ENCODE data around the gene NTM. TPM values are rescaled to one million over a fixed set of nuclear protein-coding genes. Genes with fewer than 3 reads are reported as not detected.

NTM gene
- total and polyA plus RNA-seq, 2 donors from 2014 or later: 0.92 to 10.3 TPM

DNA sequence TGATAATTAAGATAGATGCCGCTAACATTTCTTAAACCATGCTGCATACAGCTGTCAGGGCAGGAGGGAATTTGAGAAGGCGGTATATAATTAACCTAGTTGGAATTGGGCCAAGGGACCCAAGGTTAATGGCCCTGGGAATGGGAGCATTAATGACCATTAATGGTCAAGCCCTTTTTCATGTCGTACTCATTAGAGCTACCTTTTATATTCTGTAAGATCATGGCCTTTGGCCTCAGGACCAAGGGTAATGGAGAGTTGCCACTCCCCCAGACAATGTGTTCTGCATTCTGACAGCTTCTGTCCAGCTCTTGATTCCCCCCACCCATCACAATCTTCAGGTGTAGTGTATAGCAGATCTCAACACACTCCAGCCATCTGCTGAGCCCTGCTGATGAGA, 111.6 kb downstream of the NTM start:
- peaks cover 5% of the 10 kb centered on the region for H3K27me3 ChIP-seq (ENCODE audit: control insufficient read depth, insufficient read depth, low read length)
- TF ChIP-seq, protein P1, sequence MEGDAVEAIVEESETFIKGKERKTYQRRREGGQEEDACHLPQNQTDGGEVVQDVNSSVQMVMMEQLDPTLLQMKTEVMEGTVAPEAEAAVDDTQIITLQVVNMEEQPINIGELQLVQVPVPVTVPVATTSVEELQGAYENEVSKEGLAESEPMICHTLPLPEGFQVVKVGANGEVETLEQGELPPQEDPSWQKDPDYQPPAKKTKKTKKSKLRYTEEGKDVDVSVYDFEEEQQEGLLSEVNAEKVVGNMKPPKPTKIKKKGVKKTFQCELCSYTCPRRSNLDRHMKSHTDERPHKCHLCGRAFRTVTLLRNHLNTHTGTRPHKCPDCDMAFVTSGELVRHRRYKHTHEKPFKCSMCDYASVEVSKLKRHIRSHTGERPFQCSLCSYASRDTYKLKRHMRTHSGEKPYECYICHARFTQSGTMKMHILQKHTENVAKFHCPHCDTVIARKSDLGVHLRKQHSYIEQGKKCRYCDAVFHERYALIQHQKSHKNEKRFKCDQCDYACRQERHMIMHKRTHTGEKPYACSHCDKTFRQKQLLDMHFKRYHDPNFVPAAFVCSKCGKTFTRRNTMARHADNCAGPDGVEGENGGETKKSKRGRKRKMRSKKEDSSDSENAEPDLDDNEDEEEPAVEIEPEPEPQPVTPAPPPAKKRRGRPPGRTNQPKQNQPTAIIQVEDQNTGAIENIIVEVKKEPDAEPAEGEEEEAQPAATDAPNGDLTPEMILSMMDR (IDR thresholded peaks at IDR 0.05; ENCODE audit: borderline replicate concordance, extremely low read depth, insufficient read depth): no peak
- H3K36me3 ChIP-seq (ENCODE audit: control insufficient read depth in 2 of 3, insufficient read depth in 3 of 3, low read length in 3 of 3): no peaks in the 10 kb centered on the region
- H3K9ac ChIP-seq (ENCODE audit: low read length in 3 of 3): no peak overlapping the region
- DNase-seq (peak in 2 of 5 donors; percentile 41 to 50), FAIRE-seq (no peak)
- intact Hi-C loops (cut with DNase I): no loop called here
- H3K4me1 ChIP-seq (ENCODE audit: control insufficient read depth in 2 of 3, insufficient read depth in 2 of 3, low read depth in 1 of 3, low read length in 3 of 3): no peaks in the 10 kb centered on the region
- H3K27ac ChIP-seq (ENCODE audit: low read depth in 2 of 2, low read length in 2 of 2): no peak overlapping the region
- H3K9me3 ChIP-seq (ENCODE audit: control insufficient read depth in 2 of 3, insufficient read depth in 1 of 3, low read length in 3 of 3): no peaks in the 10 kb centered on the region
- H3K4me3 ChIP-seq (ENCODE audit: low read length in 3 of 3): no peak overlapping the region

DNA sequence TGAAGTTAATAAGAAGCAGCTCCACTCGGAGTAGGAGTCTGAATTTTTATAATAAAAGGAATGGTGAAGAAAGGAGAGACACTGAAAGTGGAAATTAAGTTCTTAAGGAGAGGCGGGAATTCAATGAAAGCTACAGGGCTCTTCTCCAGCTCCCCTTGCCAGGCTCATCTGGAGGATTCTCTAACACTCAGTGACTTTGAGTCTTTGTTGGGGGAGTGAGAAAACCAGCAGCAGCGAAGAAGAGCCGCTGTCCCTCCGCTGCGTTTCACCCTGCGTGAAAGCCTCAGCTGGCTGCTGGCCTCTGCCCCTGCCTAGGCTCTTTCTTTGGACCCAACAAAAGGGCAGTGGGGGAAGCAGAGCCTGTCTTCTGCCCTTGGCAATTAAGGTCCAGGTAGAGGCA, 113.0 kb downstream of the NTM start:
- H3K4me3 ChIP-seq (ENCODE audit: low read length in 3 of 3): no peak overlapping the region

GRCh38 chr11:131483877-131484276, 113.5 kb downstream of the NTM start:
- no peaks in the 10 kb centered on the region for H3K9me3 ChIP-seq (ENCODE audit: control insufficient read depth in 2 of 3, insufficient read depth in 1 of 3, low read length in 3 of 3)
- H3K4me1 ChIP-seq (ENCODE audit: control insufficient read depth in 2 of 3, insufficient read depth in 2 of 3, low read depth in 1 of 3, low read length in 3 of 3): no peaks in the 10 kb centered on the region
- DNase-seq: no peak
- no peak overlapping the region for H3K27ac ChIP-seq (ENCODE audit: low read depth in 2 of 2, low read length in 2 of 2)
- no peaks in the 10 kb centered on the region for H3K36me3 ChIP-seq (ENCODE audit: control insufficient read depth in 2 of 3, insufficient read depth in 3 of 3, low read length in 3 of 3)
- no peak overlapping the region for H3K4me3 ChIP-seq (ENCODE audit: low read length in 3 of 3)
- TF ChIP-seq, protein P1 (IDR thresholded peaks at IDR 0.05; ENCODE audit: borderline replicate concordance, extremely low read depth, insufficient read depth): no peak
- no peak for FAIRE-seq
- H3K9ac ChIP-seq (ENCODE audit: low read length in 3 of 3): no peak overlapping the region
- peaks cover 3% of the 10 kb centered on the region for H3K27me3 ChIP-seq (ENCODE audit: control insufficient read depth, insufficient read depth, low read length)
- intact Hi-C loops (cut with DNase I): no loop called here

More for the DNA sequence above, 113.0 kb downstream of the NTM start:
- intact Hi-C loops (cut with DNase I): no loop called here
- Histone ChIP-seq H3K27ac (ENCODE audit: low read depth in 2 of 2, low read length in 2 of 2) (no peak overlapping the region), H3K9ac (ENCODE audit: low read length in 3 of 3) (no peak overlapping the region), H3K36me3 (ENCODE audit: control insufficient read depth in 2 of 3, insufficient read depth in 3 of 3, low read length in 3 of 3) (no peaks in the 10 kb centered on the region), H3K9me3 (ENCODE audit: control insufficient read depth in 2 of 3, insufficient read depth in 1 of 3, low read length in 3 of 3) (no peaks in the 10 kb centered on the region), H3K4me1 (ENCODE audit: control insufficient read depth in 2 of 3, insufficient read depth in 2 of 3, low read depth in 1 of 3, low read length in 3 of 3) (no peaks in the 10 kb centered on the region), H3K27me3 (ENCODE audit: control insufficient read depth, insufficient read depth, low read length) (peaks cover 5% of the 10 kb centered on the region)
- TF ChIP-seq, protein P1 (IDR thresholded peaks at IDR 0.05; ENCODE audit: borderline replicate concordance, extremely low read depth, insufficient read depth): no peak
- no peak for DNase-seq
- no peak for FAIRE-seq

GRCh38 chr11:131486100-131486499, 115.7 kb downstream of the NTM start:
- intact Hi-C loops (cut with DNase I): no loop called here
- H3K36me3 ChIP-seq (ENCODE audit: control insufficient read depth in 2 of 3, insufficient read depth in 3 of 3, low read length in 3 of 3): no peaks in the 10 kb centered on the region
- no peaks in the 10 kb centered on the region for H3K4me1 ChIP-seq (ENCODE audit: control insufficient read depth in 2 of 3, insufficient read depth in 2 of 3, low read depth in 1 of 3, low read length in 3 of 3)
- no peaks in the 10 kb centered on the region for H3K9me3 ChIP-seq (ENCODE audit: control insufficient read depth in 2 of 3, insufficient read depth in 1 of 3, low read length in 3 of 3)
- no peak overlapping the region for H3K9ac ChIP-seq (ENCODE audit: low read length in 3 of 3)
- peaks cover 3% of the 10 kb centered on the region for H3K27me3 ChIP-seq (ENCODE audit: control insufficient read depth, insufficient read depth, low read length)
- DNase-seq (peak in 1 of 5 donors; percentile 27), FAIRE-seq (no peak)
- H3K4me3 ChIP-seq (ENCODE audit: low read length in 3 of 3): no peak overlapping the region
- H3K27ac ChIP-seq (ENCODE audit: low read depth in 2 of 2, low read length in 2 of 2): no peak overlapping the region
- TF ChIP-seq, protein P1 (IDR thresholded peaks at IDR 0.05; ENCODE audit: borderline replicate concordance, extremely low read depth, insufficient read depth): no peak
